Liver (tissue), 9 donors: ENCODE data around the gene TMEM154. TPM values are rescaled to one million over a fixed set of nuclear protein-coding genes. Genes with fewer than 3 reads are reported as not detected.

Experiments
- DNase-seq: peaks from one replicate; pipeline ENCODE4 v3.0.0-alpha.2; 2017; ENCODE audit warnings: low spot score
- H3K27ac ChIP-seq, 2 donors: one replicate each; pipeline ENCODE4 v1.7.0; 2013; ENCODE audit warnings: inconsistent platforms in 2 of 2, low read length in 2 of 2, control low read depth in 1 of 2, low read depth in 1 of 2, mild to moderate bottlenecking in 1 of 2
- H3K27me3 ChIP-seq, 4 donors: one replicate each; pipeline versions ENCODE4 v1.6.1 to v1.7.0; 2013; ENCODE audit warnings: low read length in 3 of 4, inconsistent platforms in 1 of 4, mild to moderate bottlenecking in 1 of 4, moderate library complexity in 1 of 4; ENCODE audit not compliant: control insufficient read depth in 4 of 4, insufficient read depth in 4 of 4
- H3K36me3 ChIP-seq, 4 donors: one replicate each; pipeline versions ENCODE4 v1.6.1 to v1.7.0; 2013; ENCODE audit warnings: low read length in 3 of 4, mild to moderate bottlenecking in 3 of 4, low read depth in 1 of 4, moderate library complexity in 1 of 4; ENCODE audit not compliant: control insufficient read depth in 4 of 4, insufficient read depth in 3 of 4
- H3K4me1 ChIP-seq, 4 donors: one replicate each; pipeline versions ENCODE4 v1.6.1 to v1.7.0; 2013; ENCODE audit warnings: low read length in 3 of 4, mild to moderate bottlenecking in 3 of 4, moderate library complexity in 1 of 4; ENCODE audit not compliant: control insufficient read depth in 4 of 4, insufficient read depth in 4 of 4
- H3K4me3 ChIP-seq, 3 donors: one replicate each; pipeline versions ENCODE4 v1.6.1 to v1.7.0; 2013; ENCODE audit warnings: low read length in 3 of 3, control low read depth in 1 of 3, low read depth in 1 of 3, mild to moderate bottlenecking in 1 of 3
- H3K9ac ChIP-seq, 2 donors: one replicate each; pipeline ENCODE4 v1.7.0; 2013; ENCODE audit warnings: low read length in 2 of 2, mild to moderate bottlenecking in 2 of 2, moderate library complexity in 2 of 2, control low read depth in 1 of 2, low read depth in 1 of 2
- H3K9me3 ChIP-seq, 4 donors: one replicate each; pipeline versions ENCODE4 v1.6.1 to v1.7.0; 2013; ENCODE audit warnings: low read length in 3 of 4; ENCODE audit not compliant: control insufficient read depth in 4 of 4
- ATF3 ChIP-seq: IDR thresholded peaks from 2 replicates; pipeline ENCODE4 v1.6.1; 2016; ENCODE audit warnings: antibody characterized with exemption
- CTCF ChIP-seq: fragments of 150-350 bp; IDR thresholded peaks from 2 replicates; pipeline ENCODE4 v1.5.1; 2017; ENCODE audit warnings: improper control_type of control experiment, low read depth, low read length; ENCODE audit not compliant: missing input control
- EGR1 ChIP-seq, 2 donors: IDR thresholded peaks; 2 replicates each; pipeline ENCODE4 v1.6.1; 2016 to 2018; ENCODE audit warnings: antibody characterized with exemption in 2 of 2, low read depth in 2 of 2
- FOXA1 ChIP-seq: IDR thresholded peaks from 2 replicates; pipeline ENCODE4 v1.6.1; 2016; ENCODE audit warnings: antibody characterized with exemption
- FOXA2 ChIP-seq: IDR thresholded peaks from 2 replicates; pipeline ENCODE4 v1.6.1; 2016; ENCODE audit warnings: antibody characterized with exemption
- GABPA ChIP-seq, 2 donors: IDR thresholded peaks in 1 of 2; conservative IDR thresholded peaks in 1 of 2; 2 replicates each; pipeline ENCODE4 v1.6.1; 2016; ENCODE audit warnings: antibody characterized with exemption in 2 of 2, mild to moderate bottlenecking in 1 of 2, moderate library complexity in 1 of 2
- HNF4A ChIP-seq, 2 donors: conservative IDR thresholded peaks; 2 replicates each; pipeline ENCODE4 v1.6.1; 2016; ENCODE audit warnings: antibody characterized with exemption in 2 of 2, mild to moderate bottlenecking in 2 of 2
- HNF4G ChIP-seq: IDR thresholded peaks from 2 replicates; pipeline ENCODE4 v1.6.1; 2016; ENCODE audit warnings: antibody characterized with exemption
- JUND ChIP-seq, 2 donors: IDR thresholded peaks; 2 replicates each; pipeline ENCODE4 v1.6.1; 2016; ENCODE audit warnings: antibody characterized with exemption in 2 of 2
- MAX ChIP-seq: IDR thresholded peaks from 2 replicates; pipeline ENCODE4 v1.6.1; 2016; ENCODE audit warnings: antibody characterized with exemption
- NR2F2 ChIP-seq: IDR thresholded peaks from 2 replicates; pipeline ENCODE4 v1.6.1; 2016; ENCODE audit warnings: antibody characterized with exemption
- RAD21 ChIP-seq, 2 donors: IDR thresholded peaks; 2 replicates each; pipeline ENCODE4 v1.6.1; 2016; ENCODE audit warnings: antibody characterized with exemption in 2 of 2, mild to moderate bottlenecking in 2 of 2
- REST ChIP-seq: IDR thresholded peaks from 2 replicates; pipeline ENCODE4 v1.6.1; 2016; ENCODE audit warnings: antibody characterized with exemption, mild to moderate bottlenecking
- RXRA ChIP-seq, 2 donors: IDR thresholded peaks; 2 replicates each; pipeline ENCODE4 v1.6.1; 2017 to 2018; ENCODE audit warnings: antibody characterized with exemption in 2 of 2, mild to moderate bottlenecking in 1 of 2
- SP1 ChIP-seq: IDR thresholded peaks from 2 replicates; pipeline ENCODE4 v1.6.1; 2018; ENCODE audit warnings: antibody characterized with exemption, mild to moderate bottlenecking
- TAF1 ChIP-seq: conservative IDR thresholded peaks from 2 replicates; pipeline ENCODE4 v1.6.1; 2016; ENCODE audit warnings: antibody characterized with exemption, mild to moderate bottlenecking
- YY1 ChIP-seq: IDR thresholded peaks from 2 replicates; pipeline ENCODE4 v1.6.1; 2016; ENCODE audit warnings: antibody characterized with exemption, mild to moderate bottlenecking
- ZBTB33 ChIP-seq: IDR thresholded peaks from 2 replicates; pipeline ENCODE4 v1.6.1; 2016; ENCODE audit warnings: antibody characterized with exemption
- WGBS: extraction: QIAGEN DNeasy Blood & Tissue Kit; methylation state at CpG from one replicate; pipeline ENCODE4 v1.1.7; 2013; 5-methylcytosine and 5-hydroxymethylcytosine counted together
- polyA plus RNA-seq, 2 donors: library from polyadenylated mRNA; stranded (reverse) in 1 of 2; unstranded in 1 of 2; fragments of 200-250 nt in 1 of 2; fragments of >200 nt in 1 of 2; fragmentation: Nextera tagmentation in 1 of 2; extraction: Ambion mirVana in 1 of 2; gene quantifications; one replicate each; pipeline versions ENCODE4 v1.2.1 to v1.2.3, GENCODE V29; 2013 to 2015
- total RNA-seq, 2 donors: library from RNA; depleted of rRNA; stranded (reverse); fragments of >200 nt; gene quantifications; one replicate each; pipeline ENCODE4 v1.2.3, GENCODE V29; 2014
- donor health status: healthy.
- donor health status: healthy.
- donor health status: healthy.
- donor health status: healthy.
- donor health status: healthy.

TMEM154 gene
- total and polyA plus RNA-seq, 4 donors = 0.32 to 4.4 (median 2.3) TPM

- Histone ChIP-seq H3K36me3 (no peaks in the 10 kb centered on the region), H3K27ac (no peak overlapping the region), H3K9ac (no peak overlapping the region), H3K4me1 (peaks cover 0 to 5% (median 2%) of the 10 kb centered on the region in 4 donors), H3K9me3 (peaks cover 0 to 5% (median 0%) of the 10 kb centered on the region in 4 donors), H3K4me3 (no peak overlapping the region), H3K27me3 (no peaks in the 10 kb centered on the region)
- no peak for DNase-seq
- WGBS = 88% methylated on average over 6 of the region's 6 CpGs
- no peak for TF ChIP-seq CTCF
- no peak for TF ChIP-seq YY1
- TF ChIP-seq FOXA1 = no peak
- TF ChIP-seq ATF3 = no peak
- TF ChIP-seq RAD21 (IDR thresholded peaks at IDR 0.05) = no peak
- TF ChIP-seq MAX = no peak
- TF ChIP-seq GABPA (IDR thresholded peaks at IDR 0.05 in 1 of 2, conservative IDR thresholded peaks at IDR 0.05 in 1 of 2) = no peak
- TF ChIP-seq NR2F2 = no peak
- TF ChIP-seq REST = no peak
- no peak for TF ChIP-seq SP1
- no peak for TF ChIP-seq FOXA2
- no peak for TF ChIP-seq HNF4A (conservative IDR thresholded peaks at IDR 0.05)
- TF ChIP-seq HNF4G = no peak
- no peak for TF ChIP-seq ZBTB33
- TF ChIP-seq TAF1 = no peak
- no peak for TF ChIP-seq JUND (IDR thresholded peaks at IDR 0.05)
- TF ChIP-seq EGR1 (IDR thresholded peaks at IDR 0.05; ENCODE audit: low read depth in 2 of 2) = no peak
- no peak for TF ChIP-seq RXRA (IDR thresholded peaks at IDR 0.05)
These were observed 87.9 kb downstream of the TMEM154 start for GRCh38 chr4:152591876-152592275.
